NCI-H2029 treated with DMSO at 0.1 percent for 48 hours (cell line): ENCODE results near the gene UCHL3.

Experiments
- DNase-seq: peaks from one replicate; lab custom pipeline; 2025; lab: John Stamatoyannopoulos, UW

Gene UCHL3

DNA sequence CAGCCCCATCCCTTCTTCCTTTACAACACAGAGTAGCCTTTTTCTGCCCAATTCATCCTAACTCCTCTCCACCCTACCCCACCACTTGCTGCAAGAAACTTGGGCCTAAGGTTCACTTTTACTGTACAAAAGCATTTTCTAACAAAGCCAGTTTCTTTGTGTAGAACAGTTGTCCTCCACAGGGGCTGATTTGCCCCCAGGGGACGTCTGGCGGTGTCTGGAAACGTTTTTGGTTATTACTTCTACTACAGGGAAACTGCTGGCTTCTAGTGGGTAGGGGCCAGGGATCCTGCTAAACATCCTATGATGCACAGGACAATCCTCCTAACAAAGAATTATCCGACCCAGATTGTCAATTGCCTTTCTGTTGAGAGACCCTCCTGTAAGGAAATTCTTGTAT lies 79.2 kb downstream of the UCHL3 start:
- DNase-seq: no peak

DNA sequence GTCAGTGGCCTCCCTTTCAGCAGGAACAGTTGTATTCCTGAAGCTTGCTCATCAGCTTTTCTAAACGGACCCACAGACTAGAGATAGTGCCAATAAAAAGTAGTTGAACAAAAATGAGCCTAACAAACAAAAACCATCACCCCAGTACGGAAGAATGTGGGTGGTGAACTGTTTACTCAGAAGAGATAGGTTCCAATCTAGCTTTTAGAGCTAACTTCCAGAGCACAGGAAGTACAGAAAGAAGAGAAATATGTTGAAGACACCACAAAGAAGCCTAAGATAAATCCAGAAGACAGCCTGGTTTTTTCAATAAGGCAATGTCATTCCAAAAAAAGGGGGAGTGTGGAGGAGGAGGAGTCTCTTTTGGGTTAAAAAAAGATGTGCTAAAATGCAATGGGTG lies 83.7 kb downstream of the UCHL3 start:
- no peak for DNase-seq

DNA sequence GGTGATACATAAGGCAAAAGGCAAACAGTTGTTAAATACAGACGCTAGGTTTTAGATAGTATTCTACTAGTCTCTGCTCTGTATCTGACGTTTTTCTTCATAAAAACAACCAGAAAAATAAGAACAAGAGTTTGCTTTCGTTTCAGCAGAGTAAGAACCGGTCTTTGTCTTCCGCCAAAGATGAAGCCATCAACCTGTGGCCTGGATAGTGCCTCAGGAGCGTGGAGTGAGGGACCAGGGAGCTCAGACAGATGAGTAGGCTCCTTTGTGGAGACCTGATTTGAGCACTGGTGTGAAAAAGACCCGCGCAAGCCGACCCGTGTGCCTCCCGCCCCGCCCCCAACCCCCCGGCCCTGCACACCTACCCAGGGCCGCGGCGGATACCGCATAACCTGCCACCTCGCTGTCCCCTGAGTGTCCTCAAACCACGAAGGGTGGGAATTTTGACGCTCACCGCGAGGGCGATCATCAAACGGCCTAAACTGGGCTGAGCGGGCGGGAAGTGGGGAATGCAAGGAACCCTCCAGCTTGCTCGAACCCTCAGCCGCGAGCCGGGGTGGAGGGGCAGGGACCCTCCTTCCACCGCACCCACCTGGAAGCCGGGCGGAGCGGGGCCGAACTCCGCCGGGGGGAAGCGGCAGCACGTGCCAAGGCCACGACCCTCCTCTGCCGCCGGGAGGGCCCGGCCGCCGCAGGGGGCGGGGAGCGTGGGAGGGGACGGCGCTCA lies 85.7 kb downstream of the UCHL3 start:
- no peak for DNase-seq

DNA sequence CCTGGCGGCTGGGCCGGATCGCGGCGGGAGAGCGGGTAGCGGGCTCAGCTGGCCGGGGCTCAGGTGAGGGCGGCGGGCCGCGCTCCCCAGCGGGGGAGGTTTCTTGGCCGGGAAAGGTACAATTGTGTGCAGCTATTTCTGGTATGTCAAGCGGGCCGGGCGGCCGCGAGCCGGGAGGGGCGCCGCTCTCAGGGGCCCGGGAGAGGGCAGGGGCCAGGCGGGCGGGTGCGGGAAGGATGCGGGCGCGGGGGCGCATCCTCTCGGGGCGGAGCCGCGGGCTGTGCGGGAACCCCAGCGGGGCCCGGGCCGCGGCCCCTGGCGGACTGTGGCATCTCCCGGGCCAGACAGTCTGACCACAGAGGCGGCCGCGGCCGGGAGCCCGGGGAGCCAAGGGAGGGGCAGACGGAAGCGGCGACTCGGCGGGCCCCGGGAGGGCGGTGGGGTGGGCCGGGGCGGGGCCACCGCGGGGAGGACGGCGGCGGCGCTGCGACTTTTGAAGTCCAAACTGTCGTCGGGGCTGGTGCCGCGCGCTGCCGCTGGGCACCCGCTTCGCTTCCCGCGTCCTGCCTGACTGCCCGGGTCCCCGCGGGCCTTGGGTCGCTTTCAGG lies 86.3 kb downstream of the UCHL3 start, which contains the start of gene LMO7:
Gene LMO7, plus strand, starts transcription at position 503 of the 608 bp plus-strand sequence. CDS start 328 bp downstream, outside the sequence.
- DNase-seq: no peak

DNA sequence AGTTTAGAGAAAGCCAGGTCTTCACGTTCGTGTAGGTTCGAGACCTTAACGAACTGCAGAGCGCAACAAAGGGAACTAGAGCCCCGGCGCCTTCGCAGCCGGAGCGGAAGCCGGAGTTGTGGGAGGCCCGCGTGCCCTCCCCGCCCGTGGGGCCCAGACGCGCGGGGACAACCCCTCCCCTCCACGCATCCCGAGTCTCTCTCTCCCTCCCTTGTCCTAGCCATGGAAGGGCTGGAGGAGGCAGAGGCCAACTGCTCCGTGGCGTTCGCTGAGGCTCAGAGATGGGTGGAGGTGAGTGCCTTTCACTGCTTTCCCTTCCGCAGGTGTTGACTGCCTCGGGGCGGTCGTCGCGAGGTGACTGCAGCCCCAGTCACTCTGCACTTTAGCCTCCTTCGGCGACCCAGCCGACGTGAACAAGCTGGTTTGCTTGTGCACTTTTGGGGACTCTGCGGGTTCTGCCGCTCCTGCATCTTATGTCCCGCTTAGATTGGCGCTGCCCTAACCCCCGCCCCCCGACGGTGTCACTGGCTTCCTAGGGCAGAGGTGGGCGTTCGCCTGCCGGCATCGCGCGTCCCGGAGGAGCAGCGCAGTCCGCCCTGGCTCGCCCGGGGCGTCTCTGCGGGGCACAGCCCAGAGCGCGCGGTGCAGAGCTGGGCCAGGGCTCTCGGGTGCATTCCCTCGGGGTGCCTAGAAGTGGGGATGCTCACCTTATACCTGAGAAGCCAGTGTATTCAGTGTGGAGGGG lies 87.0 kb downstream of the UCHL3 start:
- no peak for DNase-seq

DNA sequence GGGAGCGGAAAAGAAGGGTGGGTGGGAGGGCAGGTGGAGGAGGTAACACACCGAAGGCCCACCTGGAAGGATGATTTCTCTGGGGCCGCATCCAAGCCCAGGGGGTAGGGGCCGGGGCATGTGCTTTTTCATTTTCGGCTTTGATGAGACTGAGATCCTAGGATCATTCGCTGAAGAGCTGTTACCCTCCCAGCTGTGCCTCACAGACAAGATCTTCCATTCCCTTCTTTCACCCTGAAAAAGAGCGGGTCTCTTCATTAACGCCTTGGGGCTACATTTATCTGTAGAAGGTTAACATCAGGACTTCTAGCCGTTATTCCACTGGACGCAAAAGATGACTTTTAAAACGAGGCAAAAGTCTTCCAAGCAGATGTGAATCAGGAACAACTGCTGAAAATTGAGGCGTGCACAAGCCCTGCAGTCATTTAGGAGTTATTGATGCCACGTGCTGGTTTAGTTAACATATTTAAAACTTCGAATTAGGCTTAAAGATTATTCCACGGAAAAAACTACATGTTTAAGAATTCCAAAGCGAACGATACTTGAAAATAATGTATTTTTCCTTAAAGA lies 87.7 kb downstream of the UCHL3 start:
- DNase-seq: no peak

DNA sequence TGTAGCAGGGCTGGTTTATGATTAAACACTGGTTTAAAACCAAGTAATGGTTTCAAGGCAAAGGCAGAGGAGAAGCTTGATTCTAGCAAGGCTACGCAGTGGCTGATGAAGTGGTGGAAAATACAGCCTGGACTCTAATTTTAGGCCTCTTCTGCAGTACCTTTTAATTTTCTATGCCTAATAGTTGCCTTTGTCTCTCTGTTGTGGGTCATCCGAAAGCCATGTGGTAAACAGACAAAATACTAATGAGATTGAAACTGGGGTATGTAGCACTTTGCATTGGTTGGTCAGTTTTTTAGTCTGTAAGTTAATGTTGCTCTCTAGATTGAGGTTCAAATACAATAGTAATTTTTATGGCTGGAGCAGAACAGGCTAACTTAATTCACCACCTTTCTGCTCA lies 89.9 kb downstream of the UCHL3 start:
- DNase-seq: no peak

DNA sequence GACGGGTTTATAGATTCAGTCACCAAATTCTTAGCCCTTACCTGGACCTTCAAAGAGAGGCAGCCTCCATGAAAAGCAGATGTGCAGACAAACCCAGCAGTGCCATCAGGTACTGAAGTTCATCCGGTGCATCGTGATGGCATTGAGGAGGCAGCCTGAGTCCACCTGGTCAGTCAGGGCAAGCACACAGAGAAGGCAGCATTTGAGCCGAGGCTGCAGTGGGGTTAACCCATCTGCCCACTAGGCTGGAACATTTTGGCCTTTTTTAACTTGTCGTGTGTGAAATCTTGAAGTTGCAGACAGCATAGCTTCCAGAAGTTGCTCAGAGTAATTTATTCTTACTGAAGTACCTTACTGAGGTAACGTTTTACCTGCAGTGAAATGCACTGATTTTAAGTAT lies 91.4 kb downstream of the UCHL3 start:
- no peak for DNase-seq

DNA sequence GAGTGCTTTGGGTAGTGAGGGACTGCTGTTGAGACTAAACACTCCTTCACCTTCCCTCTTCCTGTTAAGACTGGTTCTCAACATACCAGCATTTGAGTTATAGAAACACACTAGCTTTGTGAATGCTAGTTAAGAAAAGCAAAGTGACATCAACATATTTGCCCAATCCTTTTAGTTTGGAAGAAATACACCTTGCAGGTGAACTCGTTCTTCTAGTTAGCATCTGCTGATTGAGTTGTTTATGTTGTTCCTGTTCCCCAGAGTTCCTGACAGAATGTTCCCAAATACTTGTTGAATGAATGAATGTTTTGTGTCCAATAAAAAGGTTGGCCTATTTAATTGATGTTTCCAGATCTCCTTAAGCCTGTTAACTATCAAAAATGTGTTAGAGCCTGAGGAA lies 93.6 kb downstream of the UCHL3 start:
- no peak for DNase-seq

DNA sequence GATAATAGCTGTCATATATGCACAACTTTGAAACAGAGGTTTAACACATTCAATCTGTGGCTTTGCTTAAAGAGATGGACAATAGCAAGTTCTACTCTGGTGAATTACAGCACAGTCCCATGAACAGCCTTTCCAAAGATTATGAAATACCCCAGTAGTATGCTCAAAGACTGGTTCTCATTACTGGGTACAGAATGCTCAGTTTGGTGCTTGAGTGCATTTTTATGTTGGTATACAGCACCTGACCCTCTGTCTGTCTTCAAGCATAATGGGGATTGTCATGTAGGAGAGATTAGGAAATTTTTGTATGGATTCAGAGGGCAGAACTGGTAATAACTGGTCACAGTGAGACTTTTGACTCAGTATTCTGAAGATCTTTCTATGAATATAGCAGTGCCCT lies 94.1 kb downstream of the UCHL3 start:
- no peak for DNase-seq

DNA sequence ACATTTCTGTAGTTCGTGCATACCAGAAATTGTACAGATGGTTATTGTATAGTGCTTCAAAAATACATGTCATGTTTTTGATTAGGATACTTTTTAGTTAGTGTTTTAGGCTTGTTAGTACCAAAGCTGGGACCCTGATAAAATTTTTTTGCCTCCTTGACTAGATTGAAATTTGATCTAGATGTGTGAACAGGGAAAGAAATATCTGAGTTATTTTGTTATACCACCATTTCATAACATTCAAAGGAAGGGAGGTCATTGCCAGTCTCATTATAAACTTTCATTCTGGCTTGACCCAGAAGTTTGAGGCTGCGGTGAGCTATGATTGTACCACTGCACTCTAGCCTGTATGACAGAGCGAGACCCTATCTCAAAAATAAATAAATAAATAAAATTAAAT lies 95.5 kb downstream of the UCHL3 start:
- no peak for DNase-seq

DNA sequence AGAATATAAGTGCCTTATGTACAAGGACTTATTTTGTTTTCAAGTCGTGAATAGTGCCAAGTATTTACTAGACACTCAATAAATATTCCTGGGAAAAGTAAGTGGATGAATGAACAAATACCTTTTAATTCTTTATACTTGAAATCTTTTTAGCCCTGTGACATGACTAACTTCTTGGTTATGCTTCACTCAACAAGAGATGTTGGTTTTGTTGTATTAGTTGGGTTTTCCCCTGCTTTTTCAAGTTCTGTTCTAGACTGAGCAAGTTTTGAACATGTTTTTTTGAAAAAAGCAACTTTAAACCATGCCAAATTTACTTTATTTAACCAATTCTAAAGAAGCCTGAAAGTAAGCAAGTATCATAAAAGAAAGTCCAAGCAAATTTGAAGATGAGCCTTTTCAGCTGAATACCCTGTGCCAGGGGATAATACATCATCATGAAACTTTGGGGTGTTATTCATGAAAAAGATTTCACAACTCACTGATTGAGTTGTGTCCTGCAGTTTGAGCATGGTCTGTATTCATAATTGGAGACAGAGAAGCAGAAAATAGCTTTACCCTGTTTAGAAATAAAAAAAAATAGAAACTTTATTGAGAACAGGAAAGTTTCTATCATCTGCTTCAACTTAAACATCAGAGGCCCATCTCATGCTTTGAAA lies 97.7 kb downstream of the UCHL3 start:
- DNase-seq: no peak

DNA sequence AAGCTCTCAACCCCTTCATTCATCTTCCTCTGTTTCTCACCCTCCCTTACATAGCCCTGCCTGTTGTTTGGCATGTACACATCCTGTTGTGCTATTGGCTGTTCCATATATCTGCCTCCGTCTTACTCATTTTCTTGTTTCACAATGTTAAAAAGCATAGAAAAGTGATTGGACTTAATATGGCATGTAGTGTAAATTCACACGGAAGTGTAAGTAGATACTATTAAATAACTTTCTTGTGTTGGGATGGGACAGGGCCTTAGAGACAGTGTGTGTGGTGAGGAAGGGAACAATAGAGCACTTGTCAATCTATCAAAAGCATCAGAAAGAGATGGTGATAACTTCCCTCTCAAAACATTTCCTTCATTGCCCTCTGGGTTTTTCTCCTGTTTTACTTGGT lies 98.9 kb downstream of the UCHL3 start:
- no peak for DNase-seq

DNA sequence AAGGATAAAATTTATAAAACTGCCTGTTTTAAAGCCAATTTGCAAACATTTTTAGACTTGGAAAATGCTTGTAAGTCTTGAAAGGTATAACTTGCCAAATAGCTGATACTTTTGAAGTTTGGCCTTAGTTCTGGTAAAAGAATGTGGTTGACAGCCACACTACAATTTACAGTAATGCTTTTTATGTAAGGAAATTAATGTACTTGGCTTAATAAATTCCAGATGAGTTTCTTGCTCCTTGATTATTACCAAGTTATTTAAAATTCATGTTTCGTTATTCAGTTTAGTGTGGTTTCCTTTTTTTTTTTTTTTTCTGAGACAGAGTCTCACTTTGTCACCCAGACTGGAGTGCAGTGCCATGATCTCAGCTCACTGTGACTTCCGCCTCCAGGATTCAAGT lies 101.4 kb downstream of the UCHL3 start:
- DNase-seq: no peak

DNA sequence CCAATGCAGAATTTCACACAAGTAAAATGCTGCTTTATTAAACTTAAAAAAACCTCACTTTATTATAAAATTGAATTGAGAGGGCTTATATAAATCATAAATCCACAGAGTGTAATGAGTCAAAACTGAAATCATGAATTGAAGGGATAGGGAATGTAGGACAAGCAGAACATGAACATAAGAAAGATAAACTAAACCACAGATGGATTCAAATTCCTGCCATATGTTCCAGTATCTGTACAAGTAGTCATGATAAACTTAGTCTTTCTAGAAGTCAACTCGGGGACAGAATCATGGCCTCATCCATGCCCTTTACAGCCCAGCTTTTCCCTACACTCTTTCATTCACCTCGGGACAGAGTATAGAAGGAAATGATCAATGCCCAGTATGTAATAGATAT lies 103.1 kb downstream of the UCHL3 start:
- no peak for DNase-seq
